Measurements from ENCODE around the gene LOXL1.
A peak's percentile ranks its signal among the peaks of the same experiment; 100 is the strongest.
"Not testable (repeated sequence)": the region's sequence is repeated elsewhere in the genome, so short reads cannot be mapped to it uniquely, and the experiment has no call there.

The LOXL1 gene

DNA sequence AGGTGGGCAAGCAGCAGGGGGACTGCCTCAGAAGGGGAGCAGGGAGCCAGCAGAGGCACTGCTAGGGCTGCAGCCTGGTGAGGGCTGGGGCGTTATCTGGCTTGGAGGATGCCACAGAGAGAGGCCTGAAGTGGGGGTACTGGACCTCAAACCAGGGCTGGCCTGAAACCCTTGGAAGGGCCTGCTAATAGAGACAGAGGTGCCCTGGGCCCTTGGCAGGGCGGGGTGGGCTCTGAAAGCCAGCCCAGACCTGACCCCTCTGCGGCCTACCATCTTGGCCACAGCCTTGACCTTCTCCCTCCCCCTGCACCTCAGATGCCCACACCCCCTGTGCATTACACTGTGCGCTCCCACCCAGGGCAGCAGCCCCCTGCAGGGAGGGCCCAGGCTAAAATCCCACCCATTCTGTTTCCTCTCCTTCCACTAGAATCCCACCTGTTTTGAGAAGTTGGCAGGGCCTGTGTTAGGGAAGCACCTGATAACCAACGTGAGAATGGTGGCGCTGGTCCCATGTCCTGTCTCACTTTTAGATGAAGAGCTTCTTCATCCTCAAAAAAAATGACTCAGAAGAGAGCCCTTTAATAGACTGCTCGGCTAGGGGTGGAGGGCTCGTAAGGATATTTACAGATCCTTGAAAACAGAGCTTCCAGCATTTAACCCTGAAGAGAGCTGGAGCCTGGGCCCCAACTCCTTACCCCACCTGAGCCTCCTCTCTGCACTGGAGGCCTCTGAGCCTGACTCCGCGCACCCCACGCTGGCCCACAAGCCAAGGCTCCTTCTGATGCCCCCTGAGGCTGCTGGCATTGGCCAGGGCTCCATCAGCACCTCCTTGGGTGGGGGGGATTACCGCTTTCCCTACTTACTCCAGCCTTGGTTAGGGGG, 29.8 kb downstream of the LOXL1 start:
- no peak for DNase-seq

DNA sequence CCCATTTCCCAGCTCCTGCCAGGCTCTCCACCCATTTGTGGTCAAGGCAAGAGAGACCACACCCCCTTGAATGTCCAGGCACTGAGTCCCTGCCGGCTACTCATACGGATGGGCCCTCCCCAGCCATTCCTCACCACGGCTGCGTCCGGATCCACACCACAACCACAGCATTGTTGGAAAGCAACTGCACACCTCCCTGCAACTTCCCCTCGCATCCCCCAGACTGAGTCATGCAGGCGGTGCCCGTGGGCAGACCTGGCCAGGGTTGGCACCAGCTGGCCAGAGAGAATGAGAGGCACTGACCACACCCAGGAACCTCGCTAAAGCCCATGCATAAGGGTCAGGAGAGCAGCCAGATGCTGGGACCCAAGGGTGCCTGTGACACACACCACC, 30.5 kb downstream of the LOXL1 start:
- DNase-seq: no peak

DNA sequence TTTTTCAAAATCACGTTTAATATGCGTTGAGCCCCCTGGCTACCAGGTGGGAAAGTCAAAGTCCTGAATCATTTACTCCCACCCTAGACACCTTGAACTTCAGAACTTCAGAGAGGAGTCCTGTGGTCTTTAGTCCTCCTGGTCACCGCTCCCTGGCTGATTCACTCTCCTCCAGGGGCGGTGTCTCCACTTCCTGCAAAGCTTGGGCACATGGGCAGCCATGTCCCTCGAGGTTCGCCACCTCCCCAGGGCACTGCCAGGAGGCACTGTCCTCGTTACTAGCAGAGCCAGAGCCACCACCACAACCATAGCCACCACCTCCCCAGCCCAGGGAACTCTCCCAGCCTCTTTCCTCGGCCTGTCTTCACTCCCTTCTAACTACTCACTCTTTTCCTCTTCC, 31.0 kb downstream of the LOXL1 start:
- DNase-seq: no peak

DNA sequence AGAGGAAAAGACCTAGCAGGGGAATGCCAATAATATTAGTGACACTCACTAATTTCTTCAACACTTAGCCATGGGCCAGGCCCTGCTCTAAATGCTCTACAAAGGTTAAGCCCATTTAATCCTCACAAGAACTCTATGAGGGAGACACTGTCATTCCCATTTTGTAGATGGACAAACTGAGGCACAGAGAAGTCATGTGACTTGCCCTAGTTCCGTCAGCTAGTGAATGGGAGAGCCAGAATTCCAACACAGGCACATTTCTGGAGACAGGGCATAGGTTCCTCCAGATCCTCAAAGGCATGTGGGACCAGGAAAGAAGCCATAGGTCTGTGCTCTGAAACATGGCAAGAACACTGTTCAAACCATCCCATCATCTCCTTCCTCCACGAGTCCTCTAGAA, 31.5 kb downstream of the LOXL1 start:
- DNase-seq: no peak

- DNase-seq: peak; percentile 4
Observed at GRCh38 chr15:73959012-73959581, 32.8 kb downstream of the LOXL1 start.

DNA sequence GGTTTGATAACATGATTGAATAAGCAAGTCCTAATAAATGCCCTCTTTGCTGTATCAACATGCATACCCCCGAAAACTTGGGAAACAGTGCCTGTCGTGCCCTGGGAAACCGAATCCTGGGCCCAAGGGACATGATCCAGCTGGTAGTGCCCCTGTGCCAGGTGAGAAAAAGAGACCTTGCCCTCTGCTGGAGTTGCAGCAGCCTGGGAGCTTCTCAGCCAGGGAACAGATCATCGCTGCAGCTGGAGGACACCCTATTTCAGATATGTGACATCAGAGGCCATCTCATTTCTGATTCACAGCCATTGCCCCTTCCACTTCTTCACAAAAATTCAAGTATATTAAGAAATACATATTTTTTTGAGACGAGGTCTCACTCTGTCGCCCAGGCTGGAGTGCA, 33.5 kb downstream of the LOXL1 start:
- DNase-seq: no peak

GRCh38 chr15:73960472-73961070, 34.3 kb downstream of the LOXL1 start:
- not testable (repeated sequence) for DNase-seq

DNA sequence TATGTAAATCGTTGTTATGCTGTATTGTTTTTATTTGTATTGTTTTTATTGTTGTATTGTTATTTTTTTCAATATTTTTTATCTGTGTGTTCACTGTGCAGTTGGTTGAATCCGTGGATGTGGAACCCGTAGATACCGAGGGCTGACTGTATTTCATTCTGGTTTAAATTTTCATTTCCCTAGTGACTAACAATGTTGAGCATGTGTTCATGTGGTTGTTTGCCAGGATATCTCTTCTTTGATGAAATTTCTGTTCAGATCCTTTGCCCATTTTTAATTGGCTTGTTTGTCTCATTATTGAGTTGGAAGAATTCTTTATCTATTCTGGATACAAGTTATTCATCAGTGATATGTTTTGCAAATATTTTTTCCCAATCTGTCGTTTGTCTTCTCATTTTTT, 36.2 kb downstream of the LOXL1 start:
- DNase-seq: no peak

GRCh38 chr15:73964736-73965093, 38.5 kb downstream of the LOXL1 start:
- DNase-seq: peak; percentile 33

- no peak for DNase-seq
Observed at GRCh38 chr15:73965094-73965757, 39.0 kb downstream of the LOXL1 start.

- DNase-seq: no peak
Observed at GRCh38 chr15:73965758-73966113, 39.5 kb downstream of the LOXL1 start.

GRCh38 chr15:73968461-73968860, 42.2 kb downstream of the LOXL1 start:
- no peak for DNase-seq

DNA sequence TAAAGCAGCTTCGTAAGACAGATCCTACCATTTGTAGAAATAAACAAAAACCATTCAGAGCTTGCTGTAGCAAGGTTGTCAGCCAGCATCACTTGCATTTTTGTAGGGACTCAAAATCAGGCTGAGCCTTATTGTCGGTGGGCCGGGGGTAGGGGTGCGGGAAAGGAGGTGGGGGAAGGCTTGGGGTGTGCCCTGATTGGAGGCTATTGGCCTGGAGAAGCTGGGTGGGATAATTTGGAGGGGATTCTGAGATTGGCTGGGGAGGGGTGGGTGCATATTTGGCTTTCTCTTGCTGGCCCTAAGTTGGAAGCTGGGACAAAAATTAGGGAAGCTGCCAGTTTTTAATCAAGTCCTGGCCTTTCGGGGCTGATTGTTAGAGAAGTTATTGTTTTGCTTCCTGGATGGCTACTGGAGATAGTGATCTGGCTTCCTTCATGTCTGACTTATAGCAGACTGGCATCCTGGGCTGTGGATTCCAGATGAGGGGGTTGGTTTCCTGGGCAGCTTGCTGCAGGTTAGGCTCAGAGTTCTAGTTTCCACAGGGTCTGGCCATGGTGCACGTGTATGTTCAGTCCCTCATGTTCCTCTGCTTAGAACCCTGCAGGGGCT, 43.0 kb downstream of the LOXL1 start:
- DNase-seq: no peak

- DNase-seq: peak; percentile 41
Observed at GRCh38 chr15:73972984-73973682, 46.9 kb downstream of the LOXL1 start.

GRCh38 chr15:73973683-73974200, 47.5 kb downstream of the LOXL1 start:
- DNase-seq: not testable (repeated sequence)

GRCh38 chr15:73975440-73976125, 49.3 kb downstream of the LOXL1 start:
- DNase-seq: peak; percentile 16

DNA sequence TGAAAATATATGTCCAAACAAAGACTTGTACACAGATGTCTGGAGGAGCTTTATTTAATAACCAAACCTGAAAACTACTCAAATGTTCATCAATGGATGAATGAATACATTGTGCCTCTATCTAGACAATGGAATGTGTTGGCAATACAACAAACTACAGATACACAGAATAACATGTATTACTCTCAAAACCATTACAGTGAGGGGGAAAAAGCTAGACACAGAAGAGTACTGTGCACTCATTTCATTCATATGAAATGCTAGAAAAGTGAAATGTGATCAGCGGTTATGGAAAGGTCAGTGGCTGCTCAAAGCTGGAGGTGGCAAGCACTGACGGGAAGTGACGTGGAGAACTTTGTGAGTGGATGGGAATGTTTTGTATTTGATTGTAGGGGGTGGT, 52.6 kb downstream of the LOXL1 start:
- no peak for DNase-seq

GRCh38 chr15:73979636-73980035, 53.4 kb downstream of the LOXL1 start:
- DNase-seq: no peak

- no peak for DNase-seq
Observed at GRCh38 chr15:73981761-73982221, 55.5 kb downstream of the LOXL1 start.

DNA sequence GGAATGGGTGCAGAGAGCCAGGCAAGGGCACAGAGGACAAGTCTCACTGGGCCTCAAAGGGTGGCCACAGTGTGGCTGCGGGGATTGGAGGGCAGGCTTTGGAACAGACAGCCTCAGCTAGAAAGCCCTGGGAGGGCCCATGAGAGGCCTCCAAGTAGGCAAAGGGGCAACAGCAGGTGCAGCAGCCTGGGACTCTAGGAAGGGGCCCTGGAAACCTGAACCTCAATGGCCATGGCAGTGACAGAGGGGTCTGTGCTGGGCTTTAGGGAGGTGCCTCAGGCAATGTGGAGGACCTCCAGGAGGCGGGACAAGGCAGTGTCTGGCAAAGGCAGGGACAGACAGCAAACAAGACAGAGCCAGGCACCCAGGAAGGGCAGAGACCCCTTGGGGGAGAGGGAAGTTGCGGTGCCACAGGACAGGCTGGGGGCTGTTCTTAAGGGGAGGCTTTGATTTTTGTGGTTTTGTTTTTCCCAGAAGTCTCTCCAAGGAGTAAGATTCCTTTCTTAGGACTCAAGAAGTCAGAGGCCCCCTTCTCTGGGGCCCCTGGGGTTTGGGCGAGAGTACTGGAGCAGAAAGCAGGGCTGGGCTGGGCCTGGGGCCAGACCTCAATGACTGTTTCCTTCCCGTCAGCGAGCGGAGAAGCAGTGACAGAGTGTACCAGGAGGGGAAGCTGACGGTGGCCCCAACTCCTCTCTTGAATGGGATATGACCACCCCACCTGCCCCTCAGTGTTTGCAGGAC, 56.1 kb downstream of the LOXL1 start:
- DNase-seq: peak; percentile 80

DNA sequence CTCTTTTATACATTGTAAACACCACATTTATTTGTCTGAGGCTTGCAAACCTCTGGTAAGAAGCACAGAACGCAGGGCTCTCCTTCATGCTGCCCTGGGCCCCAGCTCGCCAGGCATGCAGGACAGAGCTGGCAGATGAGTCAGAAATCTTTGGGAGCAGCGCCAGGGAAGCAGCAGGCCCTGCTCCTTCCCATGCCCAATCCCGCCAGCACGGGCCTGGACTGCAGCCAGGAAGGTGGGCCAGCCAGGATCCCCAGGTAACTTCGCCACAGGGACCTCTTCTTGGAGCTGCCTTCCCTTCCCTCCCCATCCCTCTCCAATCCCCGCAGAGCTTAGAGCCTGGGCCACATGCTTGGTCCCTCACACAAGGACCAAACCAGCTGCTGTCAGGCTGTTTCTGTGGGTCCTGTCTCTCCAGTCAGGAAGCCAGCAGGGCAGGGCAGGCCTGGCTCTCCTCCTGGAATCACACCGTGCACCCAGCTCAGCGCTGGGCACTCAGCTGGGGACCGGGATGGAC, 57.0 kb downstream of the LOXL1 start:
- peak; percentile 77 for DNase-seq

Data from DMS79 treated with DMSO at 0.1 percent for 48 hours (cell line).